Body of pancreas (tissue), 4 donors: ENCODE results near the gene CLEC2B.

Experiments used
- POLR2A ChIP-seq, 3 donors: fragments of 450-650 bp; IDR thresholded peaks; one replicate each; pipeline ENCODE4 v1.6.1; 2016; ENCODE audit warnings: antibody characterized with exemption in 3 of 3, mild to moderate bottlenecking in 2 of 3
- TF ChIP-seq, protein P1 (sequence below), 7 experiments: fragments of 450-650 bp in 4 of 7; fragments of 200-600 bp in 3 of 7; sonication (generic) in 3 of 7; IDR thresholded peaks; one replicate each; pipeline ENCODE4 v1.5.1; 2016 to 2019; ENCODE audit warnings: antibody characterized with exemption in 7 of 7

DNA sequence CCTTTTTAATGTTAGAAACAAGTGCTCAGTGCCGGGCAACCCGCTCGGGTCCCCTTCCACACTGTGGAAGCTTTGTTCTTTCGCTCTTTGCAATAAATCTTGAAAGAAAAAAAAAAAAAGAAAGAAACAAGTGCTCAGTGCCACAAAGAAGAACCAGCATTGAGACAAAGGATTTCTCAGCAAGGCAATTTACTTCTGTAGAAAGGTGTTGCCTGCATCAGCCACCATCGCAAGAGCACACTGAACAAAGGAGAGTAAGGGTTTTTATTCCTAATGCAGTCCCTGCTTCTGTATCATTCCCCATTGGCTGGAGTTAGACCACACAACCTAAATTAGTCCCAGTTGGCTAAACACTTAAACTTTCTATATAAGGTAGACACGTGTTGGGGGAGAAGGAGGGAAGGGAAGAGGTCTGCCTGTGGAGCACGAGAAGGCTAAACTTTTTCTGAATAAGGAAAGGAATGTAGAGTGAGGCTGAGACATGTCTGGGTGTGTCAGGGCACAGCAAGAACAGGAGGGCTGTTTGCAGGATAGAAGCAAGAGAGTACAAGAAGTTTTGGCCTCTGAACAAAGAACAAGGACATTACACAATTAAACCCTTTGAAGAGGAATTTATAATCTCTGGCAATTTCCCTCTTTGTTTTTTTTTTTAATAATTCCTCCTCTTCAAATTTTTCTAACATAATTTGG lies 33.5 kb upstream of the CLEC2B start:
- TF ChIP-seq POLR2A (IDR thresholded peaks at IDR 0.05), result no peak
- TF ChIP-seq, protein P1, sequence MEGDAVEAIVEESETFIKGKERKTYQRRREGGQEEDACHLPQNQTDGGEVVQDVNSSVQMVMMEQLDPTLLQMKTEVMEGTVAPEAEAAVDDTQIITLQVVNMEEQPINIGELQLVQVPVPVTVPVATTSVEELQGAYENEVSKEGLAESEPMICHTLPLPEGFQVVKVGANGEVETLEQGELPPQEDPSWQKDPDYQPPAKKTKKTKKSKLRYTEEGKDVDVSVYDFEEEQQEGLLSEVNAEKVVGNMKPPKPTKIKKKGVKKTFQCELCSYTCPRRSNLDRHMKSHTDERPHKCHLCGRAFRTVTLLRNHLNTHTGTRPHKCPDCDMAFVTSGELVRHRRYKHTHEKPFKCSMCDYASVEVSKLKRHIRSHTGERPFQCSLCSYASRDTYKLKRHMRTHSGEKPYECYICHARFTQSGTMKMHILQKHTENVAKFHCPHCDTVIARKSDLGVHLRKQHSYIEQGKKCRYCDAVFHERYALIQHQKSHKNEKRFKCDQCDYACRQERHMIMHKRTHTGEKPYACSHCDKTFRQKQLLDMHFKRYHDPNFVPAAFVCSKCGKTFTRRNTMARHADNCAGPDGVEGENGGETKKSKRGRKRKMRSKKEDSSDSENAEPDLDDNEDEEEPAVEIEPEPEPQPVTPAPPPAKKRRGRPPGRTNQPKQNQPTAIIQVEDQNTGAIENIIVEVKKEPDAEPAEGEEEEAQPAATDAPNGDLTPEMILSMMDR (IDR thresholded peaks at IDR 0.05), result no peak
